ENCODE data around the gene WIZ. TPM values are rescaled to one million over a fixed set of nuclear protein-coding genes. Genes with fewer than 3 reads are reported as not detected.

WIZ gene
- total and polyA plus RNA-seq, 2 of the 8 experiments (the other 6 are each of a cell fraction or from before 2014, with no cell fraction given), result 12.5 to 33.2 TPM

GRCh38 chr19:15441317-15441716 is 8.4 kb downstream of the WIZ start:
- no peak overlapping the region for H3K23ac ChIP-seq (ENCODE audit: insufficient read length)
- H2AFZ ChIP-seq (ENCODE audit: low read length), result no peak overlapping the region
- no peak overlapping the region for H3K4me3 ChIP-seq (ENCODE audit: extremely low read depth in 1 of 4, insufficient read depth in 2 of 4, low read depth in 3 of 4, low read length in 4 of 4)
- ChIA-PET CTCF (ENCODE audit: partially characterized antibody) (interaction anchor here (1.0 to 1.6 kb wide), 2 partner anchors 19 to 32 kb away, joined by 3 to 4 read pairs; no protein-coding TSS in a partner anchor), POLR2A (ENCODE audit: partially characterized antibody) (no interaction called here)
- no peaks in the 10 kb centered on the region for H3K27me3 ChIP-seq (replicated peaks in 1 of 4; ENCODE audit: control insufficient read depth in 3 of 4, extremely low read depth in 1 of 4, insufficient read depth in 3 of 4, low read length in 3 of 4)
- TF ChIP-seq ATF2 (IDR thresholded peaks at IDR 0.05; ENCODE audit: low read length) (no peak), EGR1 (IDR thresholded peaks at IDR 0.05; ENCODE audit: borderline replicate concordance, low read depth, low read length) (no peak), JUND (IDR thresholded peaks at IDR 0.05; ENCODE audit: low read length) (no peak), HDAC6 (IDR thresholded peaks at IDR 0.05; ENCODE audit: low read depth, low read length) (no peak), SRF (IDR thresholded peaks at IDR 0.05; ENCODE audit: low read depth, low read length) (no peak)
- no peak overlapping the region for H3K4ac ChIP-seq (replicated peaks; ENCODE audit: insufficient read length, low read depth, low read length)
- no peak overlapping the region for H3K9ac ChIP-seq (replicated peaks in 1 of 4; ENCODE audit: extremely low read depth in 1 of 4, low read depth in 3 of 4, low read length in 3 of 4)
- H3K4me1 ChIP-seq (replicated peaks in 1 of 4; ENCODE audit: control insufficient read depth in 3 of 4, insufficient read depth in 4 of 4, low read length in 3 of 4), result no peaks in the 10 kb centered on the region; a peak in 1 of 7 replicates
- no peak overlapping the region for H4K91ac ChIP-seq (replicated peaks; ENCODE audit: insufficient read length, low read length)
- no peak for DNase-seq (ENCODE audit: low read depth in 1 of 2, low spot score in 2 of 2)
- no peak overlapping the region for H3K14ac ChIP-seq (ENCODE audit: insufficient read length)
- no peak overlapping the region for H4K5ac ChIP-seq (ENCODE audit: insufficient read length, low read depth, low read length)
- no peak for FAIRE-seq
- no peaks in the 10 kb centered on the region for H3K9me3 ChIP-seq (ENCODE audit: insufficient read depth in 2 of 2, low read depth in 1 of 2, low read length in 1 of 2)
- H3K4me2 ChIP-seq (ENCODE audit: insufficient read depth in 1 of 2, low read depth in 2 of 2, low read length in 2 of 2), result no peak overlapping the region
- no peak overlapping the region for H2AK5ac ChIP-seq (ENCODE audit: low read depth, low read length)
- no peak overlapping the region for H2BK120ac ChIP-seq (replicated peaks; ENCODE audit: low read depth, low read length)
- H4K8ac ChIP-seq (ENCODE audit: extremely low read depth, insufficient read depth, low read length), result no peak overlapping the region
- no peaks in the 10 kb centered on the region for H4K20me1 ChIP-seq (replicated peaks in 1 of 2; ENCODE audit: control insufficient read depth in 1 of 2, insufficient read depth in 2 of 2, low read length in 2 of 2)
- H2BK15ac ChIP-seq (ENCODE audit: low read length), result no peak overlapping the region
- no peaks in the 10 kb centered on the region for H3K36me3 ChIP-seq (ENCODE audit: control insufficient read depth in 2 of 4, insufficient read depth in 4 of 4, low read length in 3 of 4)
- H3K79me1 ChIP-seq (ENCODE audit: low read depth, low read length), result no peaks in the 10 kb centered on the region
- 0 out of 2 replicates have a peak overlapping the region, but pooled peaks have one; percentile 68 for H2BK12ac ChIP-seq (ENCODE audit: low read depth, low read length)
- no peak overlapping the region for H2BK20ac ChIP-seq (ENCODE audit: low read length)
- H3K79me2 ChIP-seq (ENCODE audit: control insufficient read depth in 1 of 2, insufficient read depth in 2 of 2, low read length in 2 of 2), result no peaks in the 10 kb centered on the region
- no peak overlapping the region for H3K18ac ChIP-seq (ENCODE audit: extremely low read depth, low read length)
- no peak overlapping the region for H3K56ac ChIP-seq (replicated peaks; ENCODE audit: insufficient read length, low read depth, low read length)
- H3K27ac ChIP-seq (ENCODE audit: low read depth, low read length), result no peak overlapping the region
- H3K23me2 ChIP-seq (ENCODE audit: low read depth, low read length), result no peaks in the 10 kb centered on the region
- WGBS, 2 experiments (ENCODE audit: extremely low coverage in 1 of 2, insufficient coverage in 1 of 2, insufficient read length in 1 of 2, insufficient replicate concordance in 2 of 2, low coverage in 1 of 2, low lambda C conversion rate in 2 of 2, missing lambda C conversion rate in 1 of 2), result 85% methylated on average over 3 of the region's 3 CpGs; no CpG with 5 or more reads in 1 of the 2 experiments
- no peak overlapping the region for H2BK5ac ChIP-seq (ENCODE audit: low read depth, low read length)

Measured in H1 (cell line).